IPS-20b (cell line): ENCODE data around the gene PPM1F.
"Not testable (repeated sequence)": the region's sequence is repeated elsewhere in the genome, so short reads cannot be mapped to it uniquely, and the experiment has no call there.

Source experiments
- H3K27ac ChIP-seq: one replicate; pipeline ENCODE4 v1.5.1; 2013; ENCODE audit warnings: low read length
- H3K27me3 ChIP-seq: 2 replicates; pipeline ENCODE4 v1.6.1; 2013; ENCODE audit warnings: mild to moderate bottlenecking, low read length, inconsistent platforms; ENCODE audit not compliant: insufficient read depth
- H3K36me3 ChIP-seq: 2 replicates; pipeline ENCODE4 v1.6.1; 2013; ENCODE audit warnings: low read depth, mild to moderate bottlenecking, inconsistent platforms, low read length, moderate library complexity; ENCODE audit not compliant: insufficient read depth
- H3K4me1 ChIP-seq: 2 replicates; pipeline ENCODE4 v1.6.1; 2013; ENCODE audit warnings: mild to moderate bottlenecking, control low read depth, inconsistent platforms, low read length, moderate library complexity; ENCODE audit not compliant: insufficient read depth
- H3K4me3 ChIP-seq: 2 replicates; pipeline ENCODE4 v1.5.1; 2013; ENCODE audit warnings: mild to moderate bottlenecking, low read length, inconsistent platforms
- H3K9ac ChIP-seq: 2 replicates; pipeline ENCODE4 v1.6.1; 2013; ENCODE audit warnings: low read depth, mild to moderate bottlenecking, inconsistent platforms, low read length, moderate library complexity
- H3K9me3 ChIP-seq: 2 replicates; pipeline ENCODE4 v1.6.1; 2013; ENCODE audit warnings: mild to moderate bottlenecking, low read depth, low read length, inconsistent platforms; ENCODE audit not compliant: insufficient read depth

PPM1F gene

GRCh38 chr22:21907638-21908522 lies 44.8 kb downstream of the PPM1F start:
- no peak overlapping the region for H3K4me3 ChIP-seq
- H3K9ac ChIP-seq = no peak overlapping the region
- no peaks in the 10 kb centered on the region for H3K9me3 ChIP-seq
- no peaks in the 10 kb centered on the region for H3K27me3 ChIP-seq
- H3K27ac ChIP-seq = no peak overlapping the region
- H3K4me1 ChIP-seq = no peaks in the 10 kb centered on the region
- no peaks in the 10 kb centered on the region for H3K36me3 ChIP-seq

- H3K9me3 ChIP-seq, H3K9ac ChIP-seq, H3K27me3 ChIP-seq, H3K4me3 ChIP-seq, H3K36me3 ChIP-seq, H3K27ac ChIP-seq, H3K4me1 ChIP-seq: not testable (repeated sequence)
Observed at GRCh38 chr22:21905234-21905633, 47.4 kb downstream of the PPM1F start.

GRCh38 chr22:21904250-21904789 lies 48.3 kb downstream of the PPM1F start:
- Histone ChIP-seq H3K9me3 (no peaks in the 10 kb centered on the region), H3K4me3 (no peak overlapping the region), H3K27ac (no peak overlapping the region), H3K9ac (no peak overlapping the region), H3K4me1 (no peaks in the 10 kb centered on the region), H3K36me3 (no peaks in the 10 kb centered on the region), H3K27me3 (no peaks in the 10 kb centered on the region)

- Histone ChIP-seq H3K9me3 (no peaks in the 10 kb centered on the region), H3K36me3 (no peaks in the 10 kb centered on the region), H3K9ac (no peak overlapping the region), H3K4me1 (no peaks in the 10 kb centered on the region), H3K4me3 (no peak overlapping the region), H3K27ac (no peak overlapping the region), H3K27me3 (no peaks in the 10 kb centered on the region)
Observed at GRCh38 chr22:21903283-21903682, 49.4 kb downstream of the PPM1F start.

- Histone ChIP-seq H3K9me3 (no peaks in the 10 kb centered on the region), H3K36me3 (no peaks in the 10 kb centered on the region), H3K4me1 (no peaks in the 10 kb centered on the region), H3K9ac (no peak overlapping the region), H3K27ac (no peak overlapping the region), H3K27me3 (no peaks in the 10 kb centered on the region), H3K4me3 (no peak overlapping the region)
Observed at GRCh38 chr22:21902296-21903087, 50.2 kb downstream of the PPM1F start.

GRCh38 chr22:21898354-21898896 lies 54.2 kb downstream of the PPM1F start:
- H3K27ac ChIP-seq = no peak overlapping the region
- no peaks in the 10 kb centered on the region for H3K9me3 ChIP-seq
- H3K36me3 ChIP-seq = no peaks in the 10 kb centered on the region
- no peak overlapping the region for H3K4me3 ChIP-seq
- no peak overlapping the region for H3K9ac ChIP-seq
- H3K4me1 ChIP-seq = no peaks in the 10 kb centered on the region
- H3K27me3 ChIP-seq = no peaks in the 10 kb centered on the region

- Histone ChIP-seq H3K27ac (no peak overlapping the region), H3K36me3 (no peaks in the 10 kb centered on the region), H3K27me3 (no peaks in the 10 kb centered on the region), H3K4me3 (no peak overlapping the region), H3K9me3 (no peaks in the 10 kb centered on the region), H3K4me1 (no peaks in the 10 kb centered on the region), H3K9ac (no peak overlapping the region)
Observed at GRCh38 chr22:21896951-21897513, 55.6 kb downstream of the PPM1F start.

- H3K9me3 ChIP-seq, H3K27me3 ChIP-seq, H3K4me1 ChIP-seq, H3K9ac ChIP-seq, H3K36me3 ChIP-seq, H3K4me3 ChIP-seq, H3K27ac ChIP-seq: not testable (repeated sequence)
Observed at GRCh38 chr22:21896275-21896674, 56.4 kb downstream of the PPM1F start.

GRCh38 chr22:21894799-21895198 lies 57.8 kb downstream of the PPM1F start:
- no peak overlapping the region for H3K4me3 ChIP-seq
- H3K27ac ChIP-seq = no peak overlapping the region
- H3K9me3 ChIP-seq = no peaks in the 10 kb centered on the region
- H3K9ac ChIP-seq = no peak overlapping the region
- no peaks in the 10 kb centered on the region for H3K27me3 ChIP-seq
- H3K4me1 ChIP-seq = no peaks in the 10 kb centered on the region
- H3K36me3 ChIP-seq = no peaks in the 10 kb centered on the region

- Histone ChIP-seq H3K27me3 (no peaks in the 10 kb centered on the region), H3K9me3 (no peaks in the 10 kb centered on the region), H3K9ac (no peak overlapping the region), H3K4me1 (no peaks in the 10 kb centered on the region), H3K27ac (no peak overlapping the region), H3K36me3 (no peaks in the 10 kb centered on the region), H3K4me3 (no peak overlapping the region)
Observed at GRCh38 chr22:21889251-21889990, 63.2 kb downstream of the PPM1F start.

GRCh38 chr22:21887841-21888240 lies 64.8 kb downstream of the PPM1F start:
- H3K9ac ChIP-seq = no peak overlapping the region
- no peak overlapping the region for H3K4me3 ChIP-seq
- no peak overlapping the region for H3K27ac ChIP-seq
- no peaks in the 10 kb centered on the region for H3K36me3 ChIP-seq
- no peaks in the 10 kb centered on the region for H3K9me3 ChIP-seq
- H3K27me3 ChIP-seq = no peaks in the 10 kb centered on the region
- H3K4me1 ChIP-seq = no peaks in the 10 kb centered on the region
